Tibial nerve (tissue), 3 donors: ENCODE results near the gene ATP8B2.

Experiments used
- POLR2A ChIP-seq, 2 donors: fragments of 450-650 bp; IDR thresholded peaks; one replicate each; pipeline ENCODE4 v1.6.1; 2017; ENCODE audit warnings: antibody characterized with exemption in 2 of 2, mild to moderate bottlenecking in 2 of 2, moderate library complexity in 2 of 2
- TF ChIP-seq, protein P1 (sequence below), 5 experiments: fragments of 200-600 bp in 3 of 5; fragments of 450-650 bp in 2 of 5; sonication (generic) in 3 of 5; IDR thresholded peaks; one replicate each; pipeline ENCODE4 v1.5.1; 2016 to 2019; ENCODE audit warnings: antibody characterized with exemption in 5 of 5, mild to moderate bottlenecking in 3 of 5, moderate library complexity in 2 of 5

DNA sequence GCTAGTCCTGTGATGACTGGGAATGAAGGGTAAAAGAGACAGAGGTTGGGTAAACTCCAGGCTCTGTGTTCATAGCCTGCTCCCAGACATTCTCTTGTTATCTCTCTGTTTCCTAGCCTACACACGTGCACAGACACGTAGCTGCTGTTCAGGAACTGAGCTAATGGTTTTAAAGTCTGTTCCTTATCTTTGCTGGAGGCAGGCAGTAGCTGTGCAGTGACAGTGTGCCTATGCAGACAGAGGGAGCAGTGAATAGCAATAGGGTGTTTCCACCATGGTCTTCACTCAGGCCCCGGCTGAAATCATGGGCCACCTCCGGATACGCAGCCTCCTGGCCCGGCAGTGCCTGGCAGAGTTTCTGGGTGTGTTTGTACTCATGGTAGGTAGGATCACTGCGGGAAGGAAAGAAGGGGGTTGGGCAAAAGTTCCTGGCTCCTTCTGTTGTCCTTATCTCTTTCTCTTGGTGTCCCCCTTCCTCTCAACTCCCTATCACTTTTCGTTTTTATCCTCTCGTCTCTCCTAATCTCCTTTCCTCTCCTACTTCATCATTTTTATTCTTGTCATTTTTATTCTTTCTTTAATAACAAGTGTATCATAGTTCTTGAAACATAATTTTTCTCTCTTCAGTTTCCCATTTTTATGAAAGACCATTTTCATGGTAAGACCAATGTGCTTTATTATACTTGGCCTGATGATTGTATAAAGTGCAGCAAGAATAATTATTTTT is 4.3 kb upstream of the ATP8B2 start, which contains the start of gene AQP10:
- TF ChIP-seq, protein P1, sequence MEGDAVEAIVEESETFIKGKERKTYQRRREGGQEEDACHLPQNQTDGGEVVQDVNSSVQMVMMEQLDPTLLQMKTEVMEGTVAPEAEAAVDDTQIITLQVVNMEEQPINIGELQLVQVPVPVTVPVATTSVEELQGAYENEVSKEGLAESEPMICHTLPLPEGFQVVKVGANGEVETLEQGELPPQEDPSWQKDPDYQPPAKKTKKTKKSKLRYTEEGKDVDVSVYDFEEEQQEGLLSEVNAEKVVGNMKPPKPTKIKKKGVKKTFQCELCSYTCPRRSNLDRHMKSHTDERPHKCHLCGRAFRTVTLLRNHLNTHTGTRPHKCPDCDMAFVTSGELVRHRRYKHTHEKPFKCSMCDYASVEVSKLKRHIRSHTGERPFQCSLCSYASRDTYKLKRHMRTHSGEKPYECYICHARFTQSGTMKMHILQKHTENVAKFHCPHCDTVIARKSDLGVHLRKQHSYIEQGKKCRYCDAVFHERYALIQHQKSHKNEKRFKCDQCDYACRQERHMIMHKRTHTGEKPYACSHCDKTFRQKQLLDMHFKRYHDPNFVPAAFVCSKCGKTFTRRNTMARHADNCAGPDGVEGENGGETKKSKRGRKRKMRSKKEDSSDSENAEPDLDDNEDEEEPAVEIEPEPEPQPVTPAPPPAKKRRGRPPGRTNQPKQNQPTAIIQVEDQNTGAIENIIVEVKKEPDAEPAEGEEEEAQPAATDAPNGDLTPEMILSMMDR (IDR thresholded peaks at IDR 0.05): no peak
- no peak for TF ChIP-seq POLR2A (IDR thresholded peaks at IDR 0.05)
